Measurements from ENCODE around the gene NANOS3. TPM values are rescaled to one million over a fixed set of nuclear protein-coding genes. Genes with fewer than 3 reads are reported as not detected.

Gene NANOS3
- total RNA-seq, 1 experiment from 2014 or later, result 1.1 TPM

DNA sequence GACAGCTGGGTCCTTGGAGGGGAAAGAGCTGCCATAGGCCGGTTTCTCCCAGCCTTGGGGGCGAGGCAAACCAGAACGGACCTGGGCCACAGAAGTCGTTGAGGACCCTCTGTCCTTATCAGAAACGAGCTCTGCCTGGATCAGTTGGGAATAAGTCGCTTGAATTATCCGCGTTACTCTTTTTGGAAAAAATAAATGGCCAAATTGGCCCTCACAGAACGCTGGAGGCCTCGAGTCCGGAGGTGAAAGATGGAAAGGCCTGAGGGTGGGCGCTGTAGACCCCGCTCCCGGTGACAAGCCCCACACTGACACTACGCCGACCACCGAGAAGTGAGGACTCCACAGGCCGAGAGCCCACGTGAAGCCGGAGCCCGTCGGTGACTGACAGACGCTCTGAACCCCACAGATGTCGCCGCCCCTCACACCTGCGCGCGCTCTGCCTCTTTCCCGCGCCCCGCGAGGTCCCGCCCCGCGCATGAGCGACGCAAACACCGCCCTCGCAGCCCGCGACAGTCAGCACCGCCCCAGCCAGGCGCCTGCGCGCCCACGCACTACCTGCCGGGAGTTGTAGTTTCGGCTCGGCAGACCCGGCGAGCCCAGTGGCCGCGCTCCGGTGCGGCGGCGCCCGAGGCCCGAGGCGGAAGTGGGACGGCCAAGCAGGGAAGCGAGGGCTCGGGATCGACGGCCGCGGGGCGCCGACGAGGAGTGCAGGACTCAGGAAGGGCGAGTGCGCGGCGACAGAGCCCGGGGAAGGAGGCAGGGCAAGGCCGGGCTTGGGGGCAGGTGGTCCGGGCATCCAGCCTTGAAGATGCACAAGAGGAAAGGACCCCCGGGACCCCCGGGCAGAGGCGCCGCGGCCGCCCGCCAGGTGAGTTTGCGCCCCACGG, 28.9 kb downstream of the NANOS3 start, which contains the start of the genes BRME1 and CC2D1A (continued):
- TF ChIP-seq, protein P1, sequence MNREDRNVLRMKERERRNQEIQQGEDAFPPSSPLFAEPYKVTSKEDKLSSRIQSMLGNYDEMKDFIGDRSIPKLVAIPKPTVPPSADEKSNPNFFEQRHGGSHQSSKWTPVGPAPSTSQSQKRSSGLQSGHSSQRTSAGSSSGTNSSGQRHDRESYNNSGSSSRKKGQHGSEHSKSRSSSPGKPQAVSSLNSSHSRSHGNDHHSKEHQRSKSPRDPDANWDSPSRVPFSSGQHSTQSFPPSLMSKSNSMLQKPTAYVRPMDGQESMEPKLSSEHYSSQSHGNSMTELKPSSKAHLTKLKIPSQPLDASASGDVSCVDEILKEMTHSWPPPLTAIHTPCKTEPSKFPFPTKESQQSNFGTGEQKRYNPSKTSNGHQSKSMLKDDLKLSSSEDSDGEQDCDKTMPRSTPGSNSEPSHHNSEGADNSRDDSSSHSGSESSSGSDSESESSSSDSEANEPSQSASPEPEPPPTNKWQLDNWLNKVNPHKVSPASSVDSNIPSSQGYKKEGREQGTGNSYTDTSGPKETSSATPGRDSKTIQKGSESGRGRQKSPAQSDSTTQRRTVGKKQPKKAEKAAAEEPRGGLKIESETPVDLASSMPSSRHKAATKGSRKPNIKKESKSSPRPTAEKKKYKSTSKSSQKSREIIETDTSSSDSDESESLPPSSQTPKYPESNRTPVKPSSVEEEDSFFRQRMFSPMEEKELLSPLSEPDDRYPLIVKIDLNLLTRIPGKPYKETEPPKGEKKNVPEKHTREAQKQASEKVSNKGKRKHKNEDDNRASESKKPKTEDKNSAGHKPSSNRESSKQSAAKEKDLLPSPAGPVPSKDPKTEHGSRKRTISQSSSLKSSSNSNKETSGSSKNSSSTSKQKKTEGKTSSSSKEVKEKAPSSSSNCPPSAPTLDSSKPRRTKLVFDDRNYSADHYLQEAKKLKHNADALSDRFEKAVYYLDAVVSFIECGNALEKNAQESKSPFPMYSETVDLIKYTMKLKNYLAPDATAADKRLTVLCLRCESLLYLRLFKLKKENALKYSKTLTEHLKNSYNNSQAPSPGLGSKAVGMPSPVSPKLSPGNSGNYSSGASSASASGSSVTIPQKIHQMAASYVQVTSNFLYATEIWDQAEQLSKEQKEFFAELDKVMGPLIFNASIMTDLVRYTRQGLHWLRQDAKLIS (CRISPR knock-in tag; IDR thresholded peaks at IDR 0.05; ENCODE audit: borderline replicate concordance), result peak; percentile 81; the same call in 1 of the 2 replicates
- TF ChIP-seq GABPB1 (CRISPR knock-in tag; IDR thresholded peaks at IDR 0.05), result peak; percentile 70
- peak; percentile 94 for TF ChIP-seq ATF1 (CRISPR knock-in tag; IDR thresholded peaks at IDR 0.05)
- peak; percentile 77 for TF ChIP-seq CREM (CRISPR knock-in tag; IDR thresholded peaks at IDR 0.05)
- 0 out of 2 replicates have a peak, but pooled peaks have one; percentile 61 for TF ChIP-seq ZNF219 (CRISPR knock-in tag; IDR thresholded peaks at IDR 0.05; ENCODE audit: borderline replicate concordance)
- TF ChIP-seq, protein P2, sequence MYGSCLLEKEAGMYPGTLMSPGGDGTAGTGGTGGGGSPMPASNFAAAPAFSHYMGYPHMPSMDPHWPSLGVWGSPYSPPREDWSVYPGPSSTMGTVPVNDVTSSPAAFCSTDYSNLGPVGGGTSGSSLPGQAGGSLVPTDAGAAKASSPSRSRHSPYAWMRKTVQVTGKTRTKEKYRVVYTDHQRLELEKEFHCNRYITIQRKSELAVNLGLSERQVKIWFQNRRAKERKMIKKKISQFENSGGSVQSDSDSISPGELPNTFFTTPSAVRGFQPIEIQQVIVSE (CRISPR knock-in tag; IDR thresholded peaks at IDR 0.05; ENCODE audit: borderline replicate concordance), result no peak

DNA sequence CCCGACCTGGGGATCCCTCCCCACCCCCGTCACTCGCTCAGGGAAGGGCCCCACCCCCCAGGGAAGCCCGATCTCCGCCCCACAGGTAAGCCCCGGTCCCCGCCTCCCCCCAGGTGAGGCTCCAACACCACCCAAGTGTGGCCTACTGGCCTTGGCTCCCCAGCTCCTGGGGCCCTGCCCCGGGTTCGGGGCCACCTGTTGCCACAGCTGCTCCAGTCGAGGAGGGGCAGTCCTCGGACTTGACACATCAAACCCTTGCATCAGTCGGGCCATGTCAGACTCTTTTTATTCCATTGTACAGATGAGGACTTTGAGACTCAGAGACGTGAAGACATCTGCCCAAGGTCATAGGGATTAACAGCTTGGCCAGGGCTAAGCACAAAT, 29.6 kb downstream of the NANOS3 start:
- Mint-ChIP-seq H3K27ac (peak overlapping the region; percentile 27), H3K36me3 (peaks cover 13% of the 10 kb centered on the region), H3K4me3 (peak overlapping the region; percentile 82), H3K4me1 (peaks cover 9% of the 10 kb centered on the region), H3K9me3 (no peaks in the 10 kb centered on the region), H3K27me3 (ENCODE audit: low read depth) (peaks cover 20% of the 10 kb centered on the region)
- TF ChIP-seq GABPB1 (CRISPR knock-in tag; IDR thresholded peaks at IDR 0.05), result peak; percentile 55; the same call in 1 of the 2 replicates
- TF ChIP-seq, protein P3, sequence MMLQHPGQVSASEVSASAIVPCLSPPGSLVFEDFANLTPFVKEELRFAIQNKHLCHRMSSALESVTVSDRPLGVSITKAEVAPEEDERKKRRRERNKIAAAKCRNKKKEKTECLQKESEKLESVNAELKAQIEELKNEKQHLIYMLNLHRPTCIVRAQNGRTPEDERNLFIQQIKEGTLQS (CRISPR knock-in tag; conservative IDR thresholded peaks at IDR 0.05), result no peak
- TF ChIP-seq, protein P4, sequence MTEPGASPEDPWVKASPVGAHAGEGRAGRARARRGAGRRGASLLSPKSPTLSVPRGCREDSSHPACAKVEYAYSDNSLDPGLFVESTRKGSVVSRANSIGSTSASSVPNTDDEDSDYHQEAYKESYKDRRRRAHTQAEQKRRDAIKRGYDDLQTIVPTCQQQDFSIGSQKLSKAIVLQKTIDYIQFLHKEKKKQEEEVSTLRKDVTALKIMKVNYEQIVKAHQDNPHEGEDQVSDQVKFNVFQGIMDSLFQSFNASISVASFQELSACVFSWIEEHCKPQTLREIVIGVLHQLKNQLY (CRISPR knock-in tag; IDR thresholded peaks at IDR 0.05), result no peak
- DNase-seq (ENCODE audit: low spot score) (no peak), ATAC-seq (peak; percentile 9)
- CTCF ChIA-PET, result interaction anchor here (0.7 to 1.5 kb wide), 11 partner anchors 12 to 165 kb away, joined by 3 to 8 read pairs (median 4); partner anchors contain the start of genes DCAF15, IL27RA and MISP3
- POLR2A ChIA-PET, result no interaction called here

DNA sequence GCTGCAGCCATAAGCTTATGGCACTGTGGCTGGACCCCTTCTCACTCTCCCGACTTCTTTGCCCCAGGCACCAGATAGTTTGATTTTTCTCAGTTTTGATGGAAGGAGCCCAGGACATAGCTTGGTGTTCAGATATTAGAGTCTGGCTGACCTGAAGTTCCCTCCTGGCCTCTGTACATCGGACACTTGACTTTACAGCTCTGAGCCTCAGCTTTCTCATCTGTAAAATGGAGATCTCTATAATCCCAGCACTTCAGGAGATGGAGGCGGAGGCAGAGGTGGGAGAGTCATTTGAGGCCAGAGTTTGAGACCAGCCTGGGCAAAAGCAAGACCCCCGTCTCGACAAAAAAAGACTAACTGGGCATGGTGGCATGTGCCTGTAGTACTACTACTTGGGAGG, 30.0 kb downstream of the NANOS3 start:
- Mint-ChIP-seq H3K27me3 (ENCODE audit: low read depth) (peaks cover 20% of the 10 kb centered on the region), H3K4me1 (peaks cover 9% of the 10 kb centered on the region), H3K27ac (peak overlapping the region; percentile 27), H3K36me3 (peaks cover 13% of the 10 kb centered on the region), H3K9me3 (no peaks in the 10 kb centered on the region), H3K4me3 (peak overlapping the region; percentile 82)
- TF ChIP-seq, protein P5, sequence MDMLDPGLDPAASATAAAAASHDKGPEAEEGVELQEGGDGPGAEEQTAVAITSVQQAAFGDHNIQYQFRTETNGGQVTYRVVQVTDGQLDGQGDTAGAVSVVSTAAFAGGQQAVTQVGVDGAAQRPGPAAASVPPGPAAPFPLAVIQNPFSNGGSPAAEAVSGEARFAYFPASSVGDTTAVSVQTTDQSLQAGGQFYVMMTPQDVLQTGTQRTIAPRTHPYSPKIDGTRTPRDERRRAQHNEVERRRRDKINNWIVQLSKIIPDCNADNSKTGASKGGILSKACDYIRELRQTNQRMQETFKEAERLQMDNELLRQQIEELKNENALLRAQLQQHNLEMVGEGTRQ (CRISPR knock-in tag; IDR thresholded peaks at IDR 0.05), result no peak
- no peak for TF ChIP-seq OVOL2 (CRISPR knock-in tag; IDR thresholded peaks at IDR 0.05; ENCODE audit: borderline replicate concordance)
- TF ChIP-seq NFYB (CRISPR knock-in tag; conservative IDR thresholded peaks at IDR 0.05; ENCODE audit: low read depth), result no peak
- TF ChIP-seq ZBTB21 (CRISPR knock-in tag; IDR thresholded peaks at IDR 0.05; ENCODE audit: borderline replicate concordance), result no peak
- TF ChIP-seq ZNF416 (CRISPR knock-in tag; IDR thresholded peaks at IDR 0.05), result no peak
- no peak for TF ChIP-seq JAZF1 (CRISPR knock-in tag; IDR thresholded peaks at IDR 0.05)
- TF ChIP-seq TEAD1 (CRISPR knock-in tag; IDR thresholded peaks at IDR 0.05), result no peak
- no peak for TF ChIP-seq ATF1 (CRISPR knock-in tag; IDR thresholded peaks at IDR 0.05)
- no peak for TF ChIP-seq NR3C1 (CRISPR knock-in tag; conservative IDR thresholded peaks at IDR 0.05; ENCODE audit: low read depth)
- TF ChIP-seq ZNF396 (CRISPR knock-in tag; IDR thresholded peaks at IDR 0.05; ENCODE audit: borderline replicate concordance), result no peak
- TF ChIP-seq, protein P2 (CRISPR knock-in tag; IDR thresholded peaks at IDR 0.05; ENCODE audit: borderline replicate concordance), result no peak
- TF ChIP-seq ESRRA (CRISPR knock-in tag; IDR thresholded peaks at IDR 0.05; ENCODE audit: borderline replicate concordance), result no peak
- TF ChIP-seq, protein P6, sequence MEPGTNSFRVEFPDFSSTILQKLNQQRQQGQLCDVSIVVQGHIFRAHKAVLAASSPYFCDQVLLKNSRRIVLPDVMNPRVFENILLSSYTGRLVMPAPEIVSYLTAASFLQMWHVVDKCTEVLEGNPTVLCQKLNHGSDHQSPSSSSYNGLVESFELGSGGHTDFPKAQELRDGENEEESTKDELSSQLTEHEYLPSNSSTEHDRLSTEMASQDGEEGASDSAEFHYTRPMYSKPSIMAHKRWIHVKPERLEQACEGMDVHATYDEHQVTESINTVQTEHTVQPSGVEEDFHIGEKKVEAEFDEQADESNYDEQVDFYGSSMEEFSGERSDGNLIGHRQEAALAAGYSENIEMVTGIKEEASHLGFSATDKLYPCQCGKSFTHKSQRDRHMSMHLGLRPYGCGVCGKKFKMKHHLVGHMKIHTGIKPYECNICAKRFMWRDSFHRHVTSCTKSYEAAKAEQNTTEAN (CRISPR knock-in tag; IDR thresholded peaks at IDR 0.05), result no peak
- no peak for TF ChIP-seq GRHL2 (CRISPR knock-in tag; IDR thresholded peaks at IDR 0.05; ENCODE audit: insufficient replicate concordance, severe bottlenecking)
- ChIA-PET POLR2A (interaction anchor here (0.6 kb wide), 1 partner anchor 230 kb away, joined by 3 read pairs; no protein-coding TSS in a partner anchor), CTCF (interaction anchor here (0.7 to 1.5 kb wide), 11 partner anchors 11 to 165 kb away, joined by 3 to 8 read pairs (median 4); partner anchors contain the start of genes DCAF15, IL27RA and MISP3)
- ATAC-seq (no peak), DNase-seq (ENCODE audit: low spot score) (no peak)

All from WTC11 (cell line).